ENCODE results near the gene APEX1.

DNA sequence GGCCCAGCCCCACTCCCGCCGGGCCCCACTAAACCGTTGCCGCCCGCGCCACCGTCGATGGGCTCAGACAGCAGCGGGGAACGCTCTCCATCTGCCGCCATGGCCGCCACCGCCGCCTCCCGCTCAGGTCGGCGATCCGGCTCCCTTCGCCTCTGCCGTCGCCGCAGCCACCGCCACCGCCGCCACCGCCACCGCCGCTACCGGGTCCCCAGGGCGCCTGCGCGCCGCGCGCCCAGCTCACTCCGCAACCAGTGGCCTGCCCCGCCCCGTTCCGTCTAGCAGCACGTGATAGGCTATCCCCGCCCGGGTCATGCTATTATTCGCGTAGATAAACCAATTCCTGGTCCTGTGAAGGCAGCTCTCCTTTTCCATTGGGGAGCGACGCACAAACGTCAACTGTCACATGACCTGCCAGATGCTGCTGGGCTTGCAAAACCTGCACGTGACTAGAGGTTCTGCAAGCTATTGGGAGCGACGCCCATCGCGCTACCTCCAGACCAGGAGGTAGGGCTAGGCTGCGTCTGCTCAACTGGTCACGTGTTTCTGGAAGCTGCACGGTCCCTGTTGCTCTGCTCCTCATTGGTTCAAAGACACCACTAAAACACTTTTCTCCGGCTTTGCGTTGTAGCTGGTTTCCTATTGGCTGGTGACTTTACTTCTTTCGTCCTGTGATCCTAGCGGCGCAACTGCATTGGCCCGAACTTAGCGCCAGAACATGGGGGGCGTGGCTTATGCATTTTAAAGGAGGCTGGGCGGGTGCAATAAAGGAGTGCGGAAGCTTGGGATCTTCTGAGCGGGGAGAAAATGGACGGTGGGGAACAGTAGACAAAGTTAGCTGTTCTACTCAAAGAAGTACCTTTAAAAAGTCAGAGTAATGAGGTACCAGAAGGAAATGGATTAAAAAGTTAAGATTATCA is 6.5 kb downstream of the APEX1 start, which contains the start of gene PIP4P1:
- TF ChIP-seq, protein P1, sequence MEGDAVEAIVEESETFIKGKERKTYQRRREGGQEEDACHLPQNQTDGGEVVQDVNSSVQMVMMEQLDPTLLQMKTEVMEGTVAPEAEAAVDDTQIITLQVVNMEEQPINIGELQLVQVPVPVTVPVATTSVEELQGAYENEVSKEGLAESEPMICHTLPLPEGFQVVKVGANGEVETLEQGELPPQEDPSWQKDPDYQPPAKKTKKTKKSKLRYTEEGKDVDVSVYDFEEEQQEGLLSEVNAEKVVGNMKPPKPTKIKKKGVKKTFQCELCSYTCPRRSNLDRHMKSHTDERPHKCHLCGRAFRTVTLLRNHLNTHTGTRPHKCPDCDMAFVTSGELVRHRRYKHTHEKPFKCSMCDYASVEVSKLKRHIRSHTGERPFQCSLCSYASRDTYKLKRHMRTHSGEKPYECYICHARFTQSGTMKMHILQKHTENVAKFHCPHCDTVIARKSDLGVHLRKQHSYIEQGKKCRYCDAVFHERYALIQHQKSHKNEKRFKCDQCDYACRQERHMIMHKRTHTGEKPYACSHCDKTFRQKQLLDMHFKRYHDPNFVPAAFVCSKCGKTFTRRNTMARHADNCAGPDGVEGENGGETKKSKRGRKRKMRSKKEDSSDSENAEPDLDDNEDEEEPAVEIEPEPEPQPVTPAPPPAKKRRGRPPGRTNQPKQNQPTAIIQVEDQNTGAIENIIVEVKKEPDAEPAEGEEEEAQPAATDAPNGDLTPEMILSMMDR (IDR thresholded peaks at IDR 0.05): peak in 1 of 6 experiments; percentile 8
- peak in 3 of 4 donors; percentile 84 to 96 (median 93) for TF ChIP-seq POLR2A (IDR thresholded peaks at IDR 0.05)
